GM19043 (cell line): Measurements from ENCODE around the gene CYP2W1.
A peak's percentile ranks its signal among the peaks of the same experiment; 100 is the strongest.

Experiments used
- ATAC-seq: cut with Tn5 transposase; IDR thresholded peaks from one replicate; pipeline ENCODE4 v1.9.1; 2021; ENCODE audit warnings: low read depth; ENCODE audit not compliant: unreplicated experiment

The CYP2W1 gene

DNA sequence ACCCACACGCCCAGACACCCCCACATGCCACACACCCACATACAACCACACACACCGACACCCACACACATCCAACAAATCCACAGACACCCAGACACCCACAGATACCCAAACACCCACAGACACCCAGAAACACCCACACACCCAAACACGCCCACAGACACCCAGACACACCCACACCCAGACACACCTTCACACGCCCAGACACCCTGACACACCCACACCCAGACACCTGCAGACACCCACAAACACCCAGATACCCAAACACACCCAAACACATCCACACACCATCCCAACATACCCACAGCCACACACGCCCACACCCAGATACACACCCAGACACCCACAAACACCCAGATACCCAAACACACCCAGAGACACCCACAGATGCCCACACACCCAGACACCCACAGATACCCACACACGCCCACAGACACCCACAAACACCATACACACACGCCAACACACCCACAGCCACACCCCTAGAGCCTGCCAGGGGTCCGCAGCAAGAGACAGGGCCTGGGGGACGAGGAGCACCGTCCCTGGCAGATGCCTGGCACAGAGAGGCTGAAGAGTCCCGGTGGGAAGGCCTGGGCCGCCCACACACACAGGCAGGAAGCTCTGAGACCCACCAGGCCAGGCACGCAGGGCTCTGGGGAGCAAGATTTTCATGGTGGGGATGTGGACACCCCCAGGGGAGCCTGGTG is 28.5 kb downstream of the CYP2W1 start:
- ATAC-seq = no peak

DNA sequence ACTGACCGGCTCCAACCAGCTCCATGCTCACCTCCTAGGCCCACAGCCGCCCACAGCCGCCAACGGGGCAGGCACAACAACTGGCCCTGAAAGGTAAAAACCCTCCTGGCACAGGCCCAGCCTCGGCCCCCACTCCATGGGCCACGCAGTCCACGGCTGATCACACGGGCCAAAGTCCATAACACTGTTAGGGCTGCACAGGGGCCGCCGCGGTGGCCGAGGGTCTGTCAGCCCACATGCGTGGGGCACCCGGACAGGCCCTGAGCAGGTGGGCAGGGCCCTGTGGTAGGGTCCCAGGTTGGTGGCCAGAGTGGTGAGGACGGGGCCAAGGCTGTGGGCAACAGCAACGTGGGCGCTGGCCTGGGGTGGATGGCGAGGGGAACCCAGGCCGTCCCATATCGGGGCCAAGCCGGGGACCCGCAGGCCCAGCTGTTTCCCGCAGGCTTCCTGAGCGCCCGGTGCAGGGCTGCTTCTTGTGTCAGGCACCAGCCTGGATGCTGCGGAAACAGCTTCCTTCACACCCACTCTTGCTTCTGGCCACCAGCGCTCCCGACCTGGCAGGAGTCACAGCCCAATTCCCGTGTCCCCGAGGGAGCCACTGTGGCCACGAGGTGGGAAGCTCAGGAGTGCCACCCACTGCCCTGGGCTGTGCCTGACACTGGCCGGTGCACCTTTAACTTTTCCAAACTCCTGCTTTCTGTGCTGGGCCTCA is 29.2 kb downstream of the CYP2W1 start:
- no peak for ATAC-seq

DNA sequence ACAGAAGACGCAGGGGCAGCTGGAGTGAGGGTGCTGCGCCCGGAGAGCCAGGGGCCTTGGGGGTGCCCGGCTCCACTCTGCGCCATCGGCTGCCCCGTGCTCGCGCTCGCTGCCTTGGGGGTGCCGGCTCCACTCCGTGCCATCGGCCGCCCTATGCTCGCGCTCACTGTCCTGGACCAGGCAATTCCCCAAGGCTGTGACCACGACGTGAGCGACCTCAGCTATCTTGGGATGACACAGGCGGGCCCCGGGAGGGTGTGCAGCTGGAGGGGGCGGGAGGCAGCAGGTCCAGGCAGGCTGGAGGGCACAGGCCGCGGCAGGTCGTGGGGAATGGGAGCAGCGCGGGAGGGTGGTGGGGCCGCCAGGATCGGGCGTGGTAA is 29.7 kb downstream of the CYP2W1 start:
- no peak for ATAC-seq

DNA sequence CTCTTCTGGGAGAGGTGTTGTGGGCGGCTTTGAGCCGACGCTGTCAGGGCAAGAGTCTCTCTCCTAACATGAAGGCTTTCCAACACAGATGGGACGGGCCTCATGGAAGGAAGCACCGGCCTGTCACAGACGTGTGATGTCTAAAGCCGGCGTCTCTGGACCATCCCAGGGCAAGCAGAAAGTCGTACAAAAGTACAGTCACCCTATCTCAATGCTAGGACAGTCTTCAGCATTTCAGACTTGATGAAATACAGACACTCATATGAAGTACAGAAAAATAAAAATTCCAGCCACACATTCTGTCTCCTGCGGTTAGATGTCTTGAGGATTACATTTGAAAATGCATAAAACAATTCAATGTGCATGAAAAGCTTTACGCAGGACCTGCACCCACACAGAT is 30.6 kb downstream of the CYP2W1 start:
- ATAC-seq = no peak

DNA sequence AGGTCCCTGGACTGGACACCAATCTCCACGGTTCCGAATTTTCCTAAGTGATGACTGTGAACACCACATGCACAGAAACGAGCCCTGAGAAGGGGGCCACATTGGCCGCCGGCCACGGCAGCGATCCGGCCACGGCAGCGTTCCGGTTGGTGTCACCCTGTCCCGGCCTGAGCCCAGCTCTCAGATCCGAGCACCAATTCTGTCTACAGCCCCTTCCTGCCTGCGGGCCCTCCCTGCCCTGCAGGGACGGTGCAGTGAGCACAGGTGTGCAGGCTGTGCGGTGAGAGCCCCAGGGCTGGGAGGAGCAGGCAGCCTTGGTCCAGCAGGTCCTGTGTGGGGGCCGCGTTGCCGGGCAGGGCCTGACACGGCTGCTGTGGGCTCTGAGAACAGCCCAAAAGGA is 31.7 kb downstream of the CYP2W1 start:
- ATAC-seq = no peak

DNA sequence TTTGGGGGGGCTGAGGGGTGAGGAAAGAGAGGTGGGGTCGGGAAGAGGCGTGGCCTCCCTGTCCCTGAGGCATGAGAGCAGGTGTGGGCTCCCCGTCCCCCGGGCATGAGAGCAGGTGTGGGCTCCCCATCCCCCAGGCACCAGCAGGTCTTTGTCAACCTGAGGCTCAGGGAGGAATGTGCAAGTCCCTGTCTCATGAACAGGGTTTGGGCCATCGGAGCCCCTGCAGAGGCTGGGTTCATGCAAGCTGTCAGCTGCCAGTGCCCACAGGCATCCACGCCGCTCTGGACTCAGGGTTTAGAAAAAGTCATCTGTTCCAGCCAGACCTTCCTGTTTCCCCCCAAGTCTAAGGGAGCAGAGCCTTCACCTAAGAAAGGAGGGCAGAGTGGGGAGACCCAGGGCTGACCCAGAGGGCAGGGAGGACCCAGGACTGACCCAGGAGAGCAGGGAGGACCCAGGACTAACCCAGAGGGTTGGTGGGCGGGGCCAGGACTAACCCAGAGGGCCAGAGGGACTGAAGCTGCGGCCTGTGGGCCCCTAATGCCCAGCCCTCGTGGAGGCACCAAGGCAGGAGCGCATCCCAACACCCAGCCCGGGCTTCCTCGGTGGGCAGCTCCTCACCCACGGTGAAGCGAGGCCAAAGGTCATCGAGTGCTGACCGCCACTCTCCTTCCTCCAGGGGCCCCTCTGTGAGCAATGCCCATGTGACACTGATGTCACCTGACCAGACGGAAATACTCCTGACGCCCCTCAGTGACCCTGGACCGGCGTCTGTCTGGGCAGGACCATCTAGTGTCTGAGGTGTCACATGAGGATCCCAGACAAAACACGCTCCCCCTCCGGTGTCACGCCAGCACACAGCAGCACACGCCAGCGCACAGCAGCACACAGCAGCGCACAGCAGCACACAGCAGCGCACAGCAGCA is 32.5 kb downstream of the CYP2W1 start:
- ATAC-seq = no peak

DNA sequence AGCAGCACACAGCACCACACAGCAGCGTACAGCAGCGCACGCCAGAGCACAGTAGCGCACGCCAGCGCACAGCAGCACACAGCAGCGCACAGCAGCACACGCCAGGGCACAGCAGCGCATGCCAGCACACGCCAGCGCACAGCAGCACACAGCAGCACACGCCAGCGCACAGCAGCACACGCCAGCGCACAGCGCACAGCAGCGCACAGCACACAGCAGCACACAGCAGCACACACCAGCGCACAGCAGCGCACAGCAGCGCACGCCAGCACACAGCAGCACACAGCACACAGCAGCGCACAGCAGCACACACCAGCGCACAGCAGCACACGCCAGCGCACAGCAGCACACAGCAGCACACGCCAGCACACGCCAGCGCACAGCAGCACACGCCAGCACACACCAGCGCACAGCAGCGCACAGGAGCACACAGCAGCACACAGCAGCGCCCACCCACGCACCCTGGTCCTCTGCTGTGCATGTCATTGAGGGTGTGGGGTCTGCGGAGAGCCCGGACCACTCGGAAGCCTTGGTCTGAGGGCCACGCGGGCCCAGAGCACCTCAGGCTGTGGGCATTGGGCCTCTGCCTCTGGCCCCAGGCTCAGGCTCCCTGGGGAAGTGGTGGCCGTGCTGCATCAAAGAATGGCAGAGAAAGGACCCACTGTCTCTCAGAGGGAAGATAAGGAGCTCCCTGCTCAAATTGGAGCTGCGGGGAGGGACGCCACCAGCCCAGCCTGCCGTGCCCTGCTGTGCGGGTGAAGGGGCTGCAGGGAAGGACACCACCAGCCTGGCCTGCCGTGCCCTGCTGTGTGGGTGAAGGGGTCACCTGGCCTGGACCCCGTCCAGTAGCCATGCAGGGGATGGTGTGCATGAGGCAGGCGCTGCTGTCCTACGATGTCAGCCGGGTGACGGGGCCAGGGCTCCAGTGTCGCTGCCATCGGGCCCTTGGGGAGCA is 33.9 kb downstream of the CYP2W1 start:
- no peak for ATAC-seq

DNA sequence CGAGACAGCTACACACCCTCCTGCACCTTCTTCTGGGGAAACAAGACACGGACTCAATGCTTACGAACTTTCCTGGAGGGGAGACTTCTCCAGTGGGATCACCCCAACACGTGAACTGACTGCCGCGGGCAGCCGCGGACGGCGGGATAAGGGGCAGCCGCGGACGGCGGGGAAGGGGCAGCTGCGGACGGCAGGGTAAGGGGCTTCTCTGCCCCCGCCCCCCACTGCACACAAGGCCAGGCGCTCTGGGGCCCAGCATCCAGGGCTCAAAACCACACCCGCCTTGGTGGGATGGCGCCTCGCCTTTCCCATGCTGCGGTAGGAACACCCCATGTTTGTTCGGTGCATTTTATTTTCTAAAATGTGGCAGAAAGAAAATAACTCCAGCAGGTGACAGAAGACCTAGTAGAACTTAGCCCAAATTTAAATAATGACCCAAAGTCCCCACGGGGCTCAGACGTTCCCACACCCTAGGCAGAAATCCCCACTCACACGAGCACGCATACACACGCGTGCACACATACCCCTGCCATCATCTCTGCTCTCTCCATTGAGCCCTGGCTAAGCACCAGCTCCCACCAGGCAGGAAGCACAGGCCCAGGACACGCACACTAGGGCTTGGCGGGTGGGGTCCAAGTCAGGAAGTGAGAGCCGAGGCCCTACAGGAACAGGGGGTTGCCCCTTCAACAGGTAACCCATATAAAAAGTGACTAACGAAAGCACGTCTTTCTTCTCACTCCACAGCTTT is 34.8 kb downstream of the CYP2W1 start:
- no peak for ATAC-seq

DNA sequence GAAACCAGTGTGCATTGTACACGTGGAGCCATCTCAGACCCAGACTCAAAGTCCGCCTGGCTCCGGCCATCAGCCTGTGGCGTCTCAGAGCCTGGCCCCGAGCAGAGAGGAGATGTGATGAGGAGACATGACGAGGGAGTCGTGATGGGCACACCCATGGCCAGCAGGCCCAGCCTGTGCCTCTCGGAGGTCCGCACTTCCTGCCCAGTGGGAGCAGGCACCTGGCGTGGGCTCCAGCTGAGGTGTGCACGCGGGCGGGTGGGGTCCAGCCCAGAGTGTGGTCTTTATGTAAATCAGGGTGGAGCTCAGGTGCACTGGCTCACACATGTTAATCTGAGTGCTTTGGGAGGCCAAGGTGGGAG is 35.3 kb downstream of the CYP2W1 start:
- no peak for ATAC-seq

DNA sequence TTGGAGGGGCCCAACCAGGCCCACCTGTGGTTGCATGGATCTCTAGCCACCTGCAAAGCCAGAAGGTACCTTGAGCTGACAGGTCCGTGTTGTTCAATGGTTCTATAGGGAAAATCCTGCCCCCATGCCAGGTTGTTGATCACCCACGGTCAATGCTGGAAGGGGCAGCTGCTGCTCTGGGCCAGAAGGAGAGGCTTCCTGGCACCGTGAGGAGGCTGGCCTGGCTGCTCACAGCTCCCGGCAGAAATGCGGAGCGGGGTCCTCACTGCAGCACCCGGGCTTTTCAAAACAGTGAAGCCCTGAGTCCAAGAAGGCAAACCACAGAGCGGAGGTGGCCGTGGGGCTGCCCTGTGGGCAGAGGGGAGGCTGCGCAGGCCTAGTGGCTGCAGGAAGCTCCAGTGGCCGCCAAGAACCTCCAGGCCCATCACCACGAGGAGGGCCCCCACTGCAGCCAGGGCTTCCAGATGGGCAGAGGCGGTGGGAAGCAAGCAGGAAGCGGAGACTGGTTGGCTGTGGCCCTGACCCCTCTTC is 36.3 kb downstream of the CYP2W1 start:
- no peak for ATAC-seq

DNA sequence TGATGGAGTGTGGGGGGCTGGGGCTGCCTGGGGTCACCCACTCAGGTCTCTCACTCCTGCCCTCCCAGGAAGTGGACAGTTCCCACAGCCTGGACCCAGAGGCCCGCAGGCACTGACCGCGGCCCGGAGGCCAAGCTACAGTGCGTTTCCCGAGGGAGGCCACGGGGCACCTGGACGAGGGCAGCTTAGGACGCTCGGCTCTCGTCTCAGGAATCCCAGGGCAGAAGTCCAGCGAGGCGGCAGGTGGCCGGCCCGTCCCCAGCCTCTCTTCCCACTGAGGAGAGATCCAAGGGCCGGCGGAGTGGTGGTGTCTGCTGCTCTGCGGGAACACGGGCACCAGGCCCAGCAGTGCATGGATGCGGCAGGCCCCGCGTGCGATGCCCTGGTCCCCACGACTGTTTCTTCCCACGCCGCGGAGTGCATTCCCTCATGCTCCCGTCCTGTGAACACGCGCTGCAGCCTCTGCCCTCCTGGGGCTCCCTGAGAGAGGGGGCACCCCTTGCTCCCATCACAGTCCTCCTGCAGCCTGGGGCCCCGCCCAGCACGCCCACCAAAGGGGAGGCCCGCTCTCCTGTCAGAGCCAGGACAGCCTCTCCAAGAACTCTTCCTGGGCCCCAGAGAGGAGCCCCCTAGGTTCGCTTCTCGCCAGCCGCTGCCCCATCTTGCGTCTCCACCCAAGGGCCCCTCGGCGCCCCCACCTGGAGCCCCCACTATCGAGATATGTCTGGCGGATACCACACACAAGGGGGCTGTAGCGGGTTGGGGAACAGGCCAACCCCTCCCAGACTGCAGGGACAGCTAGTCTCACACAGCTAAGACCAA is 37.0 kb downstream of the CYP2W1 start:
- ATAC-seq = no peak

DNA sequence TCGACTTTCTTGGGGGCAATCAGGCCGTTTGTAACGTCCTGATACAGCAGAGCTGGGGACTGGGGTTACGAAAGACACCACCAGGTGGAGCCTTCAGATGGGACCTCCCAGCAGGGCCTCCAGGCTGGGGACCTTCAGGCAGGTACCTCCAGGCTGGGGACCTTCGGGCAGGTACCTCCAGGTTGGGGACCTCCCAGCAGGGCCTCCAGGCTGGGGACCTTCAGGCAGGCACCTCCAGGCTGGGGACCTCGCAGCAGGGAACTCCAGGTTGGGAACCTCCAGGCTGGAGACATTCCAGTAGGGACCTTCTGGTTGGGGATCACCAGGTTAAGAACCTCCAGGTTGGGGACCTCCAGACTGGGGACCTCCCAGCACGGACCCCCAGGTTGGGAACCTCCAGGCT is 37.9 kb downstream of the CYP2W1 start:
- ATAC-seq = no peak

DNA sequence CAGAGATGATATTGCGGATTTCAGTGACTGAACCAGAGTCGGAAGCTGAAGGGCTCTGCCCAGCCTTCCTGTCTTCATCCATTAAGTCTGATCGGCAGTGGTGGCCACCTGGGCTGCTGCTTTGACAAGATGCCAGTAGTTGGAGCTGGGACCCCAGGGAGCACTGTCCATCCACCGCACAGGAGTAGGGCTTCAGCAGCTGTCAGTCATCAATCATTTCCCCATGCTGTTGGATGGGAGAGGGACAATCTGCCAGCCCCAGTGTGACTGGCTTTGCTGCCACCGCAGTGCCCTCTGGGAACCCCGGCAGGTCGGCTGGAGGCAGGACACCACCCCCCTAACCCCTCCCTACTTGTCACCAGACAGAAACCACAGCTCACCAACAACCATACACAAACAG is 38.4 kb downstream of the CYP2W1 start:
- ATAC-seq = no peak

DNA sequence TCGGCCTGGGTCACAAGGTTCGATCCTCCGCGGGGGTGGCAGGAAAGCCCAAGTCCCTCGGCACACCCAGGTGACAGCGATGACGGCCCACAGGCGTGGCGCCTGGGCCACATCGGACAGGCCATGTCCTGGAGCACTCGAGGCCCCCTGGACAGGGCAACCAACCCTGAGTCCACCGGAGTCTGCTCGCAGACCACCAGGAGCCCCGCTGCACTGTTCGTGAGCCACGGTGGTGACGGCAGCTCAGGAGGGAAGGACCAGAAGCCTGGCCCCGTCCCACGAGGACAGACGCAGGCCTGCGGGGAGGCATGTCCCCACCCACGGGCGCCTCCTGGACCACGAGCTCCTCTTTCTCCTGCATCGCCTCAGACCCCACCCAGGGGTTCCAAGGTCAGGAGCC is 39.0 kb downstream of the CYP2W1 start:
- ATAC-seq = no peak

DNA sequence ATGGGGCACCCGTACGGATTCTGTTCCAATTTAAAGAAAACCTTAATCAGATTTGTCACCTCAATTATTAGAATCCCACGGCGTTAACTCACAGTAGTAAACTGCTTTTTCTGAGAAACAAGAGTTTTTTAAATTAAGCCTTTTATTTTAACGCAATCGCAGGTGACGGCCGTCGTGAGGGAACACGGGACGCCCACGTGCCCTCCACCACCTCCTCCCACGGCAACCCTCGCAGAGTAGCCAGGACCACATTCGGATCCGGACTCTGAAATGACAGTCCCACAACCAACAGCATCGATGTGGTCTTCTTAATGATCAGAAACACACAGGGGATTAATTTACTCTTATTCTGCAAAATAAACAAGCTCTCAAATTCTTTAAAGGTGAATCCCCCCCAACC is 39.4 kb downstream of the CYP2W1 start:
- ATAC-seq = no peak

DNA sequence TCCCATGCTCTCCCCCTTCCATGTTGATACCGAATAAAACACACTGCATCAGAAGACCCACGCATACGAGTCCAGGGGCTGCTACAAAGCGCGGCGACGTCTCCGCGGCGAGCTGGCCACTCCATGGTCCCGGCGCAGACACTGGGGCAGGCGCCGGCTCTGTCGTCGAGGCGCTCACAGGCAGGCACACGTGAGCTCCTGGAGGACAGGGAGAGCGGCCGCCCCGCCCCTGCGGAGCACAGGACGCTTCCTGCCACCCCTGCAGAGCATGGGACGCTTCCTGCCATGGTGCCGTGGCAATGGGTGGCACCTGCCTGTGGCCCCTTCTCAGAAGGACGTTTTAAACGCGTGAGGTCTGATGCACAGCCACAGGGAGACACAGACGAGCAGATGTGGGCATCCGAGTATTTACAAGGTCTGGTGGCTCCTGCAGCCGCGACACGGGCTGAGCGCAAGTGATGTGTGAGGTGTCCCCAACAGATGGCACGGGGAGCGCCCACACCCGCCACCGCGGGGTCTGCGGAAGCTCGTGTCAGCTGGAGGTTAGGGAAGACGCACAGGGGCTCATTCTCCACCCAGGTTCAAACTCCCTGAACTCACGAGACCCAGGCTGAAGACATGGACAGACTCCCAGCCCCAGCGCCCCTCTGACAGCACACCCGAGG is 40.0 kb downstream of the CYP2W1 start:
- ATAC-seq = no peak

DNA sequence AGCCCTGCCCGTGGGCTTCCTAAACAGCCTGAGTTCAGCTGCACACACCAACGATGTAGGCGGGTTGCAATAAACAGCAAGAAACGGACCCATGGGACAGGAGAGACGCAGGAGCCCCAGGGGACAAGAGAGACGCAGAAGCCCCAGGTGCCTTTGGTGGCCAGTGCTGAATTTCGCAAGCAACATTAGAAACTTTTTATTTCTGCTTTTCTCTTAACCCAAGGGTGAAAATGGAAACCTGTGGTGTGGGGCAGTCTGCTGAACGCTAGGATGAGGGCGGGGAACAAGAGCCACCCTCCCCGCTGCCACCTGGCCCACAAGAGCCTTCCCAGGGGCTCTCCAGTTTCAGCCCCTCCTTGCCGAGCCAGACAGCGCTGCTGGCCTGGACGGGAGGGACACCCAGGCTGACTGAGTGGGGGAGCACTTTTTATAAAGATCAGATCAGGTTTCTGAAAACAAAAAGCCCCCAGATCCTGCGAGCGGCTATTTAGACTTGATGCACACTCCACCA is 41.4 kb downstream of the CYP2W1 start:
- peak; percentile 55 for ATAC-seq
